Measurements from ENCODE around the gene NPIPA7.
"Not testable (repeated sequence)": the region's sequence is repeated elsewhere in the genome, so short reads cannot be mapped to it uniquely, and the experiment has no call there.

NPIPA7 gene

GRCh38 chr16:16378840-16379239 is at the start of gene NPIPA7:
TSS of gene NPIPA7 (plus strand) at chr16:16379140. CDS start at chr16:16379245, 105 bp downstream.
- not testable (repeated sequence) for DNase-seq

GRCh38 chr16:16331466-16331865 is 47.5 kb upstream of the NPIPA7 start:
- not testable (repeated sequence) for DNase-seq

GRCh38 chr16:16357556-16357955 is 21.4 kb upstream of the NPIPA7 start:
- DNase-seq: peak; percentile 9

GRCh38 chr16:16358539-16359240 is 20.2 kb upstream of the NPIPA7 start:
- DNase-seq: not testable (repeated sequence)

- not testable (repeated sequence) for DNase-seq
Measured at GRCh38 chr16:16363595-16363994, 15.3 kb upstream of the NPIPA7 start.

GRCh38 chr16:16364100-16364499 is 14.8 kb upstream of the NPIPA7 start:
- DNase-seq: not testable (repeated sequence)

GRCh38 chr16:16364701-16365100 is 14.2 kb upstream of the NPIPA7 start:
- peak; percentile 12 for DNase-seq

GRCh38 chr16:16365319-16365718 is 13.6 kb upstream of the NPIPA7 start:
- DNase-seq: peak; percentile 13

- not testable (repeated sequence) for DNase-seq
Measured at GRCh38 chr16:16365851-16366250, 13.1 kb upstream of the NPIPA7 start.

GRCh38 chr16:16366552-16367284 is 12.2 kb upstream of the NPIPA7 start:
- DNase-seq: peak; percentile 14

GRCh38 chr16:16367285-16367628 is 11.7 kb upstream of the NPIPA7 start:
- not testable (repeated sequence) for DNase-seq

- DNase-seq: peak; percentile 12
Measured at GRCh38 chr16:16369081-16369856, 9.7 kb upstream of the NPIPA7 start.

GRCh38 chr16:16371136-16371735 is 7.7 kb upstream of the NPIPA7 start:
- DNase-seq: peak; percentile 7

GRCh38 chr16:16374192-16374591 is 4.7 kb upstream of the NPIPA7 start:
- peak; percentile 14 for DNase-seq

- not testable (repeated sequence) for DNase-seq
Measured at GRCh38 chr16:16399685-16400084, 20.7 kb downstream of the NPIPA7 start.

GRCh38 chr16:16402333-16402732 is 23.4 kb downstream of the NPIPA7 start:
- not testable (repeated sequence) for DNase-seq

GRCh38 chr16:16404283-16404682 is 25.3 kb downstream of the NPIPA7 start:
- not testable (repeated sequence) for DNase-seq

GRCh38 chr16:16405421-16405820 is 26.5 kb downstream of the NPIPA7 start:
- not testable (repeated sequence) for DNase-seq

GRCh38 chr16:16408430-16408829 is 29.5 kb downstream of the NPIPA7 start:
- DNase-seq: not testable (repeated sequence)

- not testable (repeated sequence) for DNase-seq
Measured at GRCh38 chr16:16413773-16414172, 34.8 kb downstream of the NPIPA7 start.

GRCh38 chr16:16417071-16417470 is 38.1 kb downstream of the NPIPA7 start:
- DNase-seq: not testable (repeated sequence)

- DNase-seq: not testable (repeated sequence)
Measured at GRCh38 chr16:16417914-16418544, 39.1 kb downstream of the NPIPA7 start.
